IMR-90 (cell line): ENCODE data around the gene ACAN. TPM values are rescaled to one million over a fixed set of nuclear protein-coding genes. Genes with fewer than 3 reads are reported as not detected.

ENCODE experiments used
- ATAC-seq: fragments of 200-7000 bp; cut with Tn5 transposase; 2 replicates; pipeline ENCODE4 v1.9.1; 2020; ENCODE audit warnings: low read depth, mild to moderate bottlenecking, moderate library complexity
- BruUV-seq: library from RNA; stranded (reverse); fragments of 400-500 nt; replicated peaks from 2 replicates; lab custom pipeline; 2021; lab: Mats Ljungman, UMichigan
- CTCF ChIA-PET: fragments of 300-600 bp; formaldehyde crosslinking; extraction: SDS; loops from one replicate; lab custom pipeline; 2021; ENCODE audit warnings: antibody characterized with exemption; lab: Yijun Ruan, JAX
- POLR2A ChIA-PET: fragments of 300-600 bp; sonication (Branson Sonifier 250); formaldehyde crosslinking; loops from one replicate; lab custom pipeline; 2022; ENCODE audit warnings: antibody characterized with exemption; ENCODE audit not compliant: unreplicated experiment; lab: Charles Lee
- DNase-seq: peaks from one replicate; pipeline ENCODE4 v3.0.0; 2013
- H2AFZ ChIP-seq: replicated peaks from 2 replicates; pipeline ENCODE3; 2013; ENCODE audit warnings: low read length, mild to moderate bottlenecking; ENCODE audit not compliant: poor library complexity
- H2AK5ac ChIP-seq: 2 replicates; pipeline ENCODE4 v1.6.1; 2013; ENCODE audit warnings: low read depth, low read length, inconsistent platforms
- H2AK9ac ChIP-seq: replicated peaks from 2 replicates; pipeline ENCODE3; 2013; ENCODE audit warnings: mild to moderate bottlenecking, low read depth, low read length, moderate library complexity; ENCODE audit not compliant: poor library complexity
- H2BK120ac ChIP-seq: 2 replicates; pipeline ENCODE4 v1.6.1; 2013; ENCODE audit warnings: low read depth, low read length, inconsistent platforms
- H2BK15ac ChIP-seq: 3 replicates; pipeline ENCODE4 v1.6.1; 2013; ENCODE audit warnings: low read depth, low read length, inconsistent platforms
- H2BK20ac ChIP-seq: 2 replicates; pipeline ENCODE4 v1.6.1; 2013; ENCODE audit warnings: low read depth, mild to moderate bottlenecking, inconsistent platforms, low read length, moderate library complexity
- H2BK5ac ChIP-seq: 2 replicates; pipeline ENCODE4 v1.6.1; 2013; ENCODE audit warnings: mild to moderate bottlenecking, low read depth, low read length, inconsistent platforms; ENCODE audit not compliant: poor library complexity, severe bottlenecking
- H3K14ac ChIP-seq: replicated peaks from 2 replicates; pipeline ENCODE4 v1.6.1; 2013; ENCODE audit warnings: low read depth, low read length, inconsistent platforms
- H3K18ac ChIP-seq: 2 replicates; pipeline ENCODE4 v1.6.1; 2013; ENCODE audit warnings: low read depth, low read length, control low read depth
- H3K23ac ChIP-seq: 2 replicates; pipeline ENCODE4 v1.6.1; 2013; ENCODE audit warnings: low read depth, low read length, inconsistent platforms
- H3K27ac ChIP-seq: 2 replicates; pipeline ENCODE4 v1.5.1; 2013; ENCODE audit warnings: mild to moderate bottlenecking, control low read depth, low read length; ENCODE audit not compliant: insufficient read depth
- H3K27me3 ChIP-seq: 2 replicates; pipeline ENCODE4 v1.6.1; 2013; ENCODE audit warnings: low read length; ENCODE audit not compliant: control insufficient read depth, insufficient read depth
- H3K36me3 ChIP-seq: 2 replicates; pipeline ENCODE4 v1.6.1; 2013; ENCODE audit warnings: low read length, mixed read lengths; ENCODE audit not compliant: control insufficient read depth, insufficient read depth
- H3K4ac ChIP-seq: 2 replicates; pipeline ENCODE4 v1.6.1; 2013; ENCODE audit warnings: low read depth, low read length, inconsistent platforms
- H3K4me1 ChIP-seq: 2 replicates; pipeline ENCODE4 v1.6.1; 2013; ENCODE audit warnings: low read length, mixed read lengths; ENCODE audit not compliant: control insufficient read depth, insufficient read depth
- H3K4me2 ChIP-seq: 2 replicates; pipeline ENCODE4 v1.6.1; 2013; ENCODE audit warnings: low read depth, mild to moderate bottlenecking, control low read depth, low read length, moderate library complexity
- H3K4me3 ChIP-seq: 2 replicates; pipeline ENCODE4 v1.5.1; 2013; ENCODE audit warnings: low read depth, mild to moderate bottlenecking, control low read depth, low read length, moderate library complexity; ENCODE audit not compliant: insufficient read depth
- H3K56ac ChIP-seq: 2 replicates; pipeline ENCODE4 v1.6.1; 2013; ENCODE audit warnings: low read length, inconsistent platforms; ENCODE audit not compliant: insufficient read depth; ENCODE audit errors: extremely low read depth
- H3K79me1 ChIP-seq, 2 experiments: 2 replicates each; pipeline ENCODE4 v1.6.1; 2013; ENCODE audit warnings: low read length in 2 of 2, inconsistent platforms in 1 of 2, low read depth in 1 of 2
- H3K9ac ChIP-seq: 2 replicates; pipeline ENCODE4 v1.6.1; 2013; ENCODE audit warnings: low read depth, low read length, control low read depth
- H3K9me1 ChIP-seq: 2 replicates; pipeline ENCODE4 v1.6.1; 2013; ENCODE audit warnings: low read length, inconsistent platforms; ENCODE audit not compliant: insufficient read depth
- H3K9me3 ChIP-seq: 2 replicates; pipeline ENCODE4 v1.6.1; 2013; ENCODE audit warnings: low read length; ENCODE audit not compliant: control insufficient read depth, insufficient read depth
- H4K20me1 ChIP-seq: 2 replicates; pipeline ENCODE4 v1.6.1; 2013; ENCODE audit warnings: low read length, inconsistent platforms; ENCODE audit not compliant: insufficient read depth
- H4K5ac ChIP-seq: 2 replicates; pipeline ENCODE4 v1.6.1; 2013; ENCODE audit warnings: mild to moderate bottlenecking, low read depth, low read length, control low read depth
- H4K8ac ChIP-seq, 2 experiments: 2 replicates each; pipeline ENCODE4 v1.6.1; 2013; ENCODE audit warnings: low read depth in 2 of 2, low read length in 2 of 2, control low read depth in 1 of 2, inconsistent platforms in 1 of 2
- H4K91ac ChIP-seq: 2 replicates; pipeline ENCODE4 v1.6.1; 2013; ENCODE audit warnings: low read depth, low read length, inconsistent platforms; ENCODE audit not compliant: insufficient read depth
- BHLHE40 ChIP-seq: fragments of 150-350 bp; IDR thresholded peaks from 2 replicates; pipeline ENCODE4 v1.6.1; 2016; ENCODE audit warnings: mild to moderate bottlenecking, low read depth, low read length
- CEBPB ChIP-seq: IDR thresholded peaks from 2 replicates; pipeline ENCODE4 v1.6.1; 2012; ENCODE audit warnings: low read depth, low read length, improper control_type of control experiment
- CHD1 ChIP-seq: IDR thresholded peaks from 2 replicates; pipeline ENCODE4 v1.6.1; 2012; ENCODE audit warnings: low read depth, low read length, improper control_type of control experiment
- CTCF ChIP-seq: conservative IDR thresholded peaks from 2 replicates; pipeline ENCODE4 v1.5.1; 2012; ENCODE audit warnings: mild to moderate bottlenecking, low read depth, low read length, improper control_type of control experiment
- FOS ChIP-seq: fragments of 150-350 bp; IDR thresholded peaks from 2 replicates; pipeline ENCODE4 v1.6.1; 2016; ENCODE audit warnings: low read depth, low read length
- MAFK ChIP-seq: IDR thresholded peaks from 2 replicates; pipeline ENCODE4 v1.6.1; 2012; ENCODE audit warnings: low read depth, low read length, improper control_type of control experiment
- MAZ ChIP-seq: IDR thresholded peaks from 2 replicates; pipeline ENCODE4 v1.6.1; 2012; ENCODE audit warnings: low read depth, mild to moderate bottlenecking, low read length, improper control_type of control experiment, moderate library complexity, borderline replicate concordance
- MXI1 ChIP-seq: IDR thresholded peaks from 2 replicates; pipeline ENCODE4 v1.6.1; 2012; ENCODE audit warnings: low read depth, mild to moderate bottlenecking, low read length, moderate library complexity, borderline replicate concordance
- NFE2L2 ChIP-seq: fragments of 150-350 bp; IDR thresholded peaks from 2 replicates; pipeline ENCODE4 v1.6.1; 2016; ENCODE audit warnings: low read depth, mild to moderate bottlenecking, low read length
- POLR2A ChIP-seq: IDR thresholded peaks from 2 replicates; pipeline ENCODE4 v1.6.1; 2012; ENCODE audit warnings: mild to moderate bottlenecking, low read depth, low read length
- RAD21 ChIP-seq: IDR thresholded peaks from 2 replicates; pipeline ENCODE4 v1.6.1; 2012; ENCODE audit warnings: low read length, improper control_type of control experiment
- RCOR1 ChIP-seq: IDR thresholded peaks from 2 replicates; pipeline ENCODE4 v1.6.1; 2012; ENCODE audit warnings: mild to moderate bottlenecking, low read length, improper control_type of control experiment; ENCODE audit not compliant: insufficient replicate concordance
- RFX5 ChIP-seq: IDR thresholded peaks from 2 replicates; pipeline ENCODE4 v1.8.0; 2012; ENCODE audit warnings: low read depth, mild to moderate bottlenecking, low read length, moderate library complexity
- SMC3 ChIP-seq: fragments of 150-350 bp; IDR thresholded peaks from 2 replicates; pipeline ENCODE4 v1.6.1; 2016; ENCODE audit warnings: low read depth, mild to moderate bottlenecking, antibody characterized with exemption, low read length, moderate library complexity
- whole genome bisulfite sequencing, 2 experiments: methylation state at CpG; one replicate each; pipeline versions ENCODE4 v1.1.5 to v1.1.7; 2013; ENCODE audit warnings: missing lambda C conversion rate in 2 of 2; ENCODE audit not compliant: insufficient read length in 1 of 2; ENCODE audit errors: extremely low coverage in 2 of 2; 5-methylcytosine and 5-hydroxymethylcytosine counted together
- dilution Hi-C: fragments of 300-500 bp; cut with HindIII; formaldehyde crosslinking; loops from one replicate; pipeline ENCODE4 v1.14.3; 2018; ENCODE audit warnings: low sequenced_read_pairs; ENCODE audit not compliant: unreplicated experiment
- in situ Hi-C: fragments of 300-500 bp; cut with MboI; formaldehyde crosslinking; loops from 3 replicates; pipeline ENCODE4 v1.14.3; 2019; ENCODE audit warnings: low sequenced_read_pairs, inconsistent platforms, mixed read lengths
- intact Hi-C: fragments of 100-400 bp; cut with micrococcal nuclease; formaldehyde crosslinking; loops from 2 replicates; pipeline ENCODE4 v1.10.0; 2022
- polyA plus RNA-seq, 3 experiments: library from polyadenylated mRNA; depleted of rRNA; stranded (reverse); fragments of >200 nt; gene quantifications; 2 replicates each; pipeline ENCODE4 v1.2.3, GENCODE V29; 2012; ENCODE audit warnings: low replicate concordance in 1 of 3
- total RNA-seq: library from RNA; depleted of rRNA; stranded (reverse); fragments of >200 nt; gene quantifications from 2 replicates; pipeline ENCODE4 v1.2.3, GENCODE V29; 2012
- TF ChIP-seq, protein P1 (sequence below): fragments of 150-350 bp; IDR thresholded peaks from 2 replicates; pipeline ENCODE4 v1.6.1; 2017; ENCODE audit warnings: mild to moderate bottlenecking, antibody characterized with exemption, low read length, low read depth
- TF ChIP-seq, protein P2 (sequence below): fragments of 150-350 bp; IDR thresholded peaks from 2 replicates; pipeline ENCODE4 v1.6.1; 2016; ENCODE audit warnings: low read depth, mild to moderate bottlenecking, low read length, moderate library complexity, borderline replicate concordance

Gene ACAN
- total and polyA plus RNA-seq, 2 of the 4 experiments (the other 2 are of a cell fraction), result 0.54 to 0.96 TPM

DNA sequence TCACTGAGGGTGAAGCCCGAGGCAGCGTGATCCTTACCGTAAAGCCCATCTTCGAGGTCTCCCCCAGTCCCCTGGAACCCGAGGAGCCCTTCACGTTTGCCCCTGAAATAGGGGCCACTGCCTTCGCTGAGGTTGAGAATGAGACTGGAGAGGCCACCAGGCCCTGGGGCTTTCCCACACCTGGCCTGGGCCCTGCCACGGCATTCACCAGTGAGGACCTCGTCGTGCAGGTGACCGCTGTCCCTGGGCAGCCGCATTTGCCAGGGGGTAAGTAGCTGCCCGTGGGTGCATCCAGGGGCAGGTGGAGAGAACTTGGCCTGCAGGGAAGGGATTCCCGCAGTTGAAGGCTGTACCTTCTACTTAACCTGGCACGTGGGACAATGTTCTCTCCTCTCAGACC lies 42.4 kb downstream of the ACAN start:
- ChIA-PET POLR2A (no interaction called here), CTCF (no interaction called here)
- no peak overlapping the region for H2BK20ac ChIP-seq
- 65% methylated on average over 5 of the region's 15 CpGs; no CpG with 5 or more reads in 1 of the 2 experiments for WGBS, 2 experiments
- ATAC-seq (no peak), DNase-seq (no peak)
- H2AK9ac ChIP-seq, result peak overlapping the region; percentile 1
- TF ChIP-seq CEBPB (no peak), POLR2A (no peak), MAZ (no peak), FOS (no peak), SMC3 (no peak), MXI1 (no peak), RAD21 (no peak), RFX5 (no peak), MAFK (no peak), BHLHE40 (no peak), NFE2L2 (no peak), CTCF (no peak), CHD1 (no peak), RCOR1 (no peak)
- TF ChIP-seq, protein P1, sequence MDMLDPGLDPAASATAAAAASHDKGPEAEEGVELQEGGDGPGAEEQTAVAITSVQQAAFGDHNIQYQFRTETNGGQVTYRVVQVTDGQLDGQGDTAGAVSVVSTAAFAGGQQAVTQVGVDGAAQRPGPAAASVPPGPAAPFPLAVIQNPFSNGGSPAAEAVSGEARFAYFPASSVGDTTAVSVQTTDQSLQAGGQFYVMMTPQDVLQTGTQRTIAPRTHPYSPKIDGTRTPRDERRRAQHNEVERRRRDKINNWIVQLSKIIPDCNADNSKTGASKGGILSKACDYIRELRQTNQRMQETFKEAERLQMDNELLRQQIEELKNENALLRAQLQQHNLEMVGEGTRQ, result no peak
- TF ChIP-seq, protein P2, sequence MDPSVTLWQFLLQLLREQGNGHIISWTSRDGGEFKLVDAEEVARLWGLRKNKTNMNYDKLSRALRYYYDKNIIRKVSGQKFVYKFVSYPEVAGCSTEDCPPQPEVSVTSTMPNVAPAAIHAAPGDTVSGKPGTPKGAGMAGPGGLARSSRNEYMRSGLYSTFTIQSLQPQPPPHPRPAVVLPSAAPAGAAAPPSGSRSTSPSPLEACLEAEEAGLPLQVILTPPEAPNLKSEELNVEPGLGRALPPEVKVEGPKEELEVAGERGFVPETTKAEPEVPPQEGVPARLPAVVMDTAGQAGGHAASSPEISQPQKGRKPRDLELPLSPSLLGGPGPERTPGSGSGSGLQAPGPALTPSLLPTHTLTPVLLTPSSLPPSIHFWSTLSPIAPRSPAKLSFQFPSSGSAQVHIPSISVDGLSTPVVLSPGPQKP, result no peak
- no TSS peak for BruUV-seq
- no peaks in the 10 kb centered on the region for H3K79me1 ChIP-seq
- H3K14ac ChIP-seq, result no peak overlapping the region
- no peak overlapping the region for H3K23ac ChIP-seq
- H3K18ac ChIP-seq, result no peak overlapping the region
- H4K5ac ChIP-seq, result no peak overlapping the region
- H2BK120ac ChIP-seq, result no peak overlapping the region
- no peaks in the 10 kb centered on the region for H4K20me1 ChIP-seq
- H3K36me3 ChIP-seq, result no peaks in the 10 kb centered on the region
- no peak overlapping the region for H4K8ac ChIP-seq
- intact Hi-C loops (no loop called here), in situ Hi-C loops (loop anchor here (25.0 kb wide), 2 partner anchors 183 to 358 kb away; no protein-coding TSS in a partner anchor), dilution Hi-C loops (no loop called here)
- no peak overlapping the region for H2BK5ac ChIP-seq
- H3K9me3 ChIP-seq, result no peaks in the 10 kb centered on the region
- H3K4me2 ChIP-seq, result no peak overlapping the region
- no peak overlapping the region for H2BK15ac ChIP-seq
- H4K91ac ChIP-seq, result no peak overlapping the region
- no peak overlapping the region for H2AK5ac ChIP-seq
- H2AFZ ChIP-seq, result no peak overlapping the region
- H3K9me1 ChIP-seq, result no peaks in the 10 kb centered on the region
- no peak overlapping the region for H3K56ac ChIP-seq
- no peaks in the 10 kb centered on the region for H3K4me1 ChIP-seq
- H3K9ac ChIP-seq, result no peak overlapping the region
- peaks cover 21% of the 10 kb centered on the region for H3K27me3 ChIP-seq
- no peak overlapping the region for H3K27ac ChIP-seq
- no peak overlapping the region for H3K4me3 ChIP-seq
- no peak overlapping the region for H3K4ac ChIP-seq
